RWPE1 (cell line): Measurements from ENCODE around the gene ZNF644.

Experiments
- CTCF ChIA-PET: fragments of 350-600 bp; sonication (Branson Sonifier 250); formaldehyde crosslinking; extraction: SDS; loops from one replicate; lab custom pipeline; 2021; lab: Yijun Ruan, JAX
- POLR2A ChIA-PET: fragments of 400-600 bp; formaldehyde crosslinking; extraction: SDS; loops from one replicate; lab custom pipeline; 2020; ENCODE audit warnings: antibody characterized with exemption; ENCODE audit not compliant: low non-redundant PET; lab: Yijun Ruan, JAX
- DNase-seq: peaks from one replicate; pipeline ENCODE4 v3.0.0; 2012; ENCODE audit warnings: low spot score
- H3K27ac ChIP-seq: fragments of 450-650 bp; 2 replicates; pipeline ENCODE4 v1.5.1; 2017
- CTCF ChIP-seq: fragments of 450-650 bp; conservative IDR thresholded peaks from 2 replicates; pipeline ENCODE4 v1.5.1; 2017; ENCODE audit warnings: low read depth, mild to moderate bottlenecking

The ZNF644 gene

GRCh38 chr1:91036894-91037829 lies 15.3 kb upstream of the ZNF644 start:
- ChIA-PET CTCF (interaction anchor here (0.7 kb wide), 1 partner anchor 14 kb away, joined by 4 read pairs; no protein-coding TSS in a partner anchor), POLR2A (no interaction called here)
- no peak overlapping the region for H3K27ac ChIP-seq
- no peak for DNase-seq
- no peak for TF ChIP-seq CTCF

DNA sequence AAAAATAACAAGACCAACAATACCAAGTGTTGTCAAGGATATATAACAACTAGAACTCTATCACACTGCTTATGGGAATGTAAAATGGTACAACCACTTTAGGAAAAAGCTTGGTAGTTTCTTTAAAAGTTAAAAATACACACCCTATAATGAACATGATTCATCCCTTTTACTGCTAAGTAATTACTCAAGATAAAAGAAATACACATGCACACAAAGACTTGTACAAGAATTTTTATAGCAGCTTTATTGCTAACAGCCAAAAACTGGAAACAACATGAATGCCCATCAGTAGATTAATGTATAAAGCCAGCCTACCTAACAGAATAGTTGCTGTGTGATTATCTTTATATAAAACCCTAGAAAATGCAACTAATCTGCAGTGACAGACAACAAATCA lies 10.5 kb upstream of the ZNF644 start:
- no peak overlapping the region for H3K27ac ChIP-seq
- ChIA-PET CTCF (no interaction called here), POLR2A (no interaction called here)
- no peak for TF ChIP-seq CTCF
- no peak for DNase-seq

DNA sequence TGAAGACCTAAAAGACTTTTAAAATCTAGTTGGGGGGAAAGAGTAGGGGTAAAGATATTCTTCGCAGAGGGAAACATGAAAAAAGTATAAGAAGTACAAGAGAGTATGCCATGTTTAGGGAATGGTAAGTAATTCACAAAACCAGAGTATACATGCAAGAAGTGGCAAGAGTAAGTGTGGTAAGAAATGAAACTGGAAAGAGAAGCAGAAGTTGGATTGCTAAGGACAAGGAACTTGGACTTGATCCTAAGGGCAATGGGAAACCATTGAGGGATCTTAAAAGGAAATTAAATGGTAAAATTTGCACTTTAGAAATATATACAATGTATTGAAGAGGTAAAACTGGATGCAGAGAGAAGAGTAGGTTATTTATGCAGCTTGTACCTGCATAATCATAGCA lies 9.2 kb upstream of the ZNF644 start:
- H3K27ac ChIP-seq = no peak overlapping the region
- TF ChIP-seq CTCF = no peak
- POLR2A ChIA-PET = no interaction called here
- DNase-seq = no peak
- CTCF ChIA-PET = no interaction called here

DNA sequence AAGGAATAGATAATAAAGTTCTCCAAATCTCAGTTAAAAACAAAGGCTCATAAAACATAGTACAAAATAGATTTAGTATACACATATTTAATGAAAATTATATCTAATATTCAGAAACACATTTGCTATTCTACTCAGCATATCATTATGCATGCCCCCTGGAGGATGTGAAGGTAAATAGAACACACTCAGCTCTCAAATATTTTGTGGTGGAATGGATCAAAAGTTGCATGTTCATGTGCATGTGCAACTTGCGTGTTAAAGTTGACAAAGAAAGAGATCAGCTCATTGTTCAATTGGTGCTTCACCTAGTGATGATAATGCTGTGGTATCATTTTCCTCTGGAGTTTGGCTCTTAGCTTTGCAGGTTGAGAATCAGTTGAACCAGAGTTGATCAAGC lies 4.9 kb upstream of the ZNF644 start:
- CTCF ChIA-PET = interaction anchor here (0.6 to 1.1 kb wide), 3 partner anchors 14 to 1471 kb away, joined by 3 to 10 read pairs (median 3); no protein-coding TSS in a partner anchor
- peak; percentile 16 for DNase-seq
- POLR2A ChIA-PET = no interaction called here
- no peak for TF ChIP-seq CTCF
- no peak overlapping the region for H3K27ac ChIP-seq

DNA sequence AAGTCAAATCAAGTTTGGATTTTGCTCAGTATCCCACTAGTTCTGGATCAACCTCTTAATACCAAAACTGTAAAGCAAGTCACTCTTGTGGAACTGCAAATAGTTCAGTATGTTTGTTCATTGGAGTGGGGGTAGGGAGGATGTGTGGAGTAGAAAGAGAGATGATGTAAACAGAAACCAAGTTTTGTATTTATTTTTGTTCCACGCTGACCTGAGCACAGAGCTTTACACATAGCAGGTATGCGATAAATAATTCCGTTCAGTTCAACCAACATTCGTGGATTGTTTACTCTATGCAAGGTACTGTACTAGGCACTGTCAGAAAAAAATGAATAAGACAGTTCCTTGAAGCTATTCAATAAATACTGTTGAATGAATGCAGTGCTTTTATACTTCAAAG lies 4.5 kb upstream of the ZNF644 start:
- H3K27ac ChIP-seq = no peak overlapping the region
- no peak for DNase-seq
- POLR2A ChIA-PET = no interaction called here
- CTCF ChIA-PET = interaction anchor here (0.6 to 1.1 kb wide), 2 partner anchors 15 to 1471 kb away, joined by 3 read pairs; no protein-coding TSS in a partner anchor
- TF ChIP-seq CTCF = no peak

DNA sequence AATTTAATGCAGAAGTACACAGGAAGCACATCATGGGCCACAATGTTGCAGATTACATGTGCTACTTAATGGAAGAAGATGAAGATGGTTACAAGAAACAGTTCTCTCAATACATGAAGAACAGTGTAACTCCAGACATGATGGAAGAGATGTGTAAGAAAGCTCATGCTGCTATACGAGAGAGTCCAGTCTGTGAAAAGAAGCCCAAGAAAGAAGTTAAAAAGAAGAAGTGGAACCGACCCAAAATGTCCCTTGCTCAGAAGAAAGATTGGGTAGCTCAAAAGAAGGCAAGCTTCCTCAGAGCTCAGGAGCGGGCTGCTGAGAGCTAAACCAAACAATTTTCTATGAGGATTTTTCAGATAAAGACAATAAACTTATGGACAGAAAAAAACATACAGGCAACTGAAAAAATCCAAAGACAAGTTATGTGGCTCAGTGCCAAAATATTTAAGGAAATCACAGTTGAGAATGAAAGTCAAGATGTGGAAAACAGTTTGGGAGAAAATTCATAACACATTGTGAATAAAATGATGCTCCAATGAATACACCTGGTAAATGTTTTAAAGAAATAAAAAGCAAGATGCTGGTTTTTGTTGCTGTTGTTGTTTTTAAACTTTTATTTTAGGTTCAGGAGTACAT lies 2.8 kb upstream of the ZNF644 start:
- no peak overlapping the region for H3K27ac ChIP-seq
- no peak for DNase-seq
- no peak for TF ChIP-seq CTCF
- ChIA-PET POLR2A (interaction anchor here (0.6 kb wide), 1 partner anchor 22 kb away, joined by 4 read pairs; no protein-coding TSS in a partner anchor), CTCF (no interaction called here)
